GM21390 (cell line): Measurements from ENCODE around the gene CYP46A1.
"Not testable (repeated sequence)": the region's sequence is repeated elsewhere in the genome, so short reads cannot be mapped to it uniquely, and the experiment has no call there.

Experiments used
- ATAC-seq: cut with Tn5 transposase; IDR thresholded peaks from one replicate; pipeline ENCODE4 v1.9.1; 2021; ENCODE audit not compliant: unreplicated experiment

The CYP46A1 gene

DNA sequence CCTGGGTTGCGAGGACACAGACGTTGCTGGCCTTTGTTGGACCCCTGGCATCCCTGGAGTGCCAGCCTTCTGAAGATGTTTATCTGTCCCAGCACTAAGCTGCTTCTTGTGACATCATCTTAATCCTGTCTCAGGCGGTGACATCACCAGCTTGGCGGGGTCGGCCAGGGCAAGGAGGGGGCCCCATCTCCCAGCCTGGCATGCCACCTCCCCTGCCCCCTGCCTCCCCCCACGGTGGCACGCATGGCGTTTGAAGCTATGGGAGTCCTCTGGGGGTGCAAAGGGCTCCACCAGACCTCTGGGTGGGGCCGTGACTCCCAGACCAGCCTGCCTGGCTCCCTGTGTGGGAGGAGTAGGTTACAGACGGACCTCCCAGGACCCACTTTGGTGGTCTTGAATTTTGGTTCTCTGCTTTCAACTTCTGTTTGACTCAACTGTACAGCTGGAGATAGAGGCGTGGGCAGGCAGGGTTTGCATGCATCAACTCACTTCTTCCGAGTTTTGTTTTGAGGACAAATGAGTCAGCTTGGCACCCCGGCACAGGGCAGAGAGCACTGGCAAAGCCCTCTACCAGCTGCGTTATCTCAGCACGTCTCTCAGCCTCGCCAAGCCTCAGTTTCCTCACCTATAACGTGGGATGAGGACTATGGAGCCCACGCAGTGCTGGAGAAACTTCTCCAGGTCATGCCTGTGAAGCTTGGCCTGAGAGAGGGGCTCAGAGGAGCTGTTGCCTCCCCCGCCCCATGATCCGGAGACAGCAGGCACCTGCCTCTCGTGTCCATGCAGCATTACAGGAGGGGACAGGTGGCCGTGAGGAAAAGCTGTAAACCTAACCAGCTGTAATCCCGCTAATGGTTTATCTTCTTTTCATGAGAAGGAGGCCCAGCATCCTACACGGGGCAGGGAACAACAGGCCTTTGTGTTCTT, 70.3 kb downstream of the CYP46A1 start:
- ATAC-seq, result no peak

DNA sequence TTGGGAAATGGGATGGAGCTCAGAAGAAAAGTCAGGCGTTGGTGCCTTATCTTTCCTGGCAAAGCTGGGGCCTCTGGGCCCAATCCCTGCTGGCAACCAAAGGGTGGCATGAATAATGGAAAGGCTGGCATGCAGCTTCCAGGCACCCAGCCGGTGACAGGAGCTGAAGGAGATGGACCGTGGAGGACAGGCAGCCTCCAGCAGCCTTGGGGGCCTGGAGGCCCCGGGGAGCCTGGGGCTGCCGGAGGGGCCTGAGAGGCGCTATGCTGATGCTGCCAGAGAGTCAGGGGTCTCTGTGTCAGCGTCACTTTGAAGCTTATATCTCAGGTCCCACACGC, 70.9 kb downstream of the CYP46A1 start:
- no peak for ATAC-seq

DNA sequence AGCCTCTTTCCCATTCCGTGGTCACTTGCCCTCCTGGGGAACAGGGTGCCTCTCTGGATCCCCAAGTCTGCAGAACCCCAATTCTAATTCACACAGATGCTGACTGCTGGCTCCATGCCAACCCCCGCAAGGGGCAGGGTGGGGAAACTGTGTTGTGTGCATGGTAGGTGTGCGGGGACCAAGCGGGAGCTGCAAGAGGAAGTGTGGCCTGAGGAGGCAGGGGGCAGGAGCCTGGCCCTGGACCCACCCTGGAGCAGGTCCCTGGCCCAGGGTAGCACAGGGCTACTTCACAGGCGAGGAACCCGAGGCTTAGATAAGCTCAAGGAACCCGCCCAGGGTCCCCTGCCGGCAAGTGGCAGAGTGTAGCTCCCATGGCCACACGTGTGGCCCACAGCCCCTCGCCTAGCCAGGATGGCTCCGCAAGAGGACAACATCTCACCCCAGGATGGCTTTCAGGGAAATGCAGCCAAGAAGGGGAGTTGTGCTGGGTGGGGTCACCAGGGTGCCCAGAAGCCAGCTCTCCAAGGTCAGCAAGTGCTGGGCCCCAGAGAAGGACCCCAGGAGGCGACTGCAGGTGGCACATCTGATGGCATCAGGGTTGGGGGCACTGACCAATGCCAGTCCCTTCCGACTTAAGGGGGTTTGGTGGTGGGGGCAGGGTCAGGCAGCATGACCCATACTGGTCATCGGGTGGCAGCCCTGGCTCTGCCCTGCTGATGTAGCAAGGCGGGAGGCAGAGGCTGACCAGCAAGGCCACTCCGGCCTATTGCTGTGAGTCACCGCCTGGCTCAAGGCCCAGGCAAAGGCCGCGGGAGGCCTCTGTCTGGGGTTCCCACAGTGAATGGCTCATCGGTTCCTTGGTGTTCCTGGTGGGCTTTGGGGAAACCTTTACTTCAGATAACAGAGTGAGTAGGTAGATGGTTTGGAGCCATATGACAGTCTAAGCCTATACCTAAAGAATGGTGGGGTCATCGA, 71.8 kb downstream of the CYP46A1 start:
- no peak for ATAC-seq

DNA sequence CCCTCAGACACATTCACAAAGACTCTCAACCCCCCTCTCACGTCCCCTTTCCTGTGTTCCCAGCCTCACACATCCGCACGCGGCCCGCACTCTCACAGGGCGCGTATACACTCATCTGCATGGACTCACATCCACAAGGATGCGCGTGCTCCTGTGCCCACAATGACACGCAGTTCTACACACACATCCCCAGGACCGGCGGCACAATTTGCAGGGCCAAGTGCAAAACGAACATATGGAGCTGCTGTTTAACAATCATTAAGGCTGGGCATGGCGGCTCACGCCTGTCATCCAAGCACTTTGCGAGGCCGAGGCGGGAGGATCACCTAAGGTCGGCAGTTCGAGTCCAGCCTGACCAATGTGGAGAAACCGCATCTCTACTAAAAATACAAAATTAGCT, 72.7 kb downstream of the CYP46A1 start:
- no peak for ATAC-seq

DNA sequence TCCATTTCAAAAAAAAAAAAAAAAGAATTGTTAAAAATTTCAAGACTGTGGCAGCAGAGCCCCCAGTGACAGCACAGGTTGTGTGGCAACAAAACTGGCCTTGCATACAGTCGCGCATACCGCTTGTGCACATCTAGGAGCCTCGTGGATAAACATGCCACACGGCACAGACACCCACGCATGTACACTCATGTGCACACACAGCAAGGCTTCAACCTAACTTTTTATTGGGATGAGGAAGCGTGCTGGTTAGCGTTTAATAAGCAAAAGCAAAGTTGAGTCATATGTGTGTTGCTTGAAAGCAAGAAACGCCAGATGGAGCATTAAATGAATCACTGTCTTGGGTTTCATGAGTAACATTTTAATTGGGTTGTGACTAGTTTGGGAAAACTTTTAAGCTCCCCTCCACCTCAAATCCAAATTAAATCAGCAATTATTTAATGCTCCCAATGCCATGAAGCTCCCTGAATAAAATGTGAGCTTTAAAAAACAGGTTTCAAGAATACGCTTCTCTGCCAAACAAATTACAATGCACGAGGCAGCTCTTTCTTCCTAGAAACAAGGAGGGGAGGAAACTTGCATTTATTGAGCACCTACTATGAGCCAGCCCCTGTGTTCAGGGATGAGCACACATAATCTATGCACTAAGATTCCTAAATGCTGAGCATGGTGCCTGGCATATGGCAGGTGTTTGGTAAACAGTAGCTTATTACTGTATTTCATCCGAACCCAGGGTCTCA, 73.4 kb downstream of the CYP46A1 start:
- ATAC-seq, result no peak

DNA sequence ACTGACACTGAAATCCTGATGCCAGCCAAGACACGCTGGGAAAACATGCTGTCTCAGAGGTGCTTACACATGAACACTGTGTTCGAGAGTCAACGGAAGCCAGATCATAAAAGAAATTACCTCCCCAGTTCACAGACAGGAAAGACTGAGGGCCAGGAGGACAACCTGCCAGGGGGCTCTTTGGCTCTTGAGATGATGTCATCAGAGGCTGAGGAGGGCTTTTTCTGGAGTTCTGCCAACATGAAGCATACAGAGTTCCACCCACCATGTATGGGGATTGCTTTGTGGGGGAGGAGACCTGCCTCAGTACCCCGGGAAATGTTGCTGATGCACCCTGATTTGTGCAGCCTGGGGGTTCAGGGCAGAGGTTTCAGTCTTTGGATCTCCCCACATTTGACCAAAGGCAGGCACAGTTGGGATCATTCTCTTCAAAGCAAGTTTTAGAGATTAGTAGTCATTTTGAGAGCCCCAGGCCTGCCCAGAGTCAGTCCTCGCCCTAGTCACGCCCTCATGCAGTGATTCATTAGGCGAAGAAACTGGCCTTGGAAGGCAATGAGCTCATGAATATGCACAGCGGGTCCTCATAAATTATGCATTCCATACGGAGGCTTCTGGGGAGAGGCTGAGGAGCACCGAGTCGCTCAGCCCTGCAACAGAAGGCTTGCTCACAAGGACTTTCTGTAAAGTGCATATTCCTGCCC, 74.2 kb downstream of the CYP46A1 start:
- no peak for ATAC-seq

DNA sequence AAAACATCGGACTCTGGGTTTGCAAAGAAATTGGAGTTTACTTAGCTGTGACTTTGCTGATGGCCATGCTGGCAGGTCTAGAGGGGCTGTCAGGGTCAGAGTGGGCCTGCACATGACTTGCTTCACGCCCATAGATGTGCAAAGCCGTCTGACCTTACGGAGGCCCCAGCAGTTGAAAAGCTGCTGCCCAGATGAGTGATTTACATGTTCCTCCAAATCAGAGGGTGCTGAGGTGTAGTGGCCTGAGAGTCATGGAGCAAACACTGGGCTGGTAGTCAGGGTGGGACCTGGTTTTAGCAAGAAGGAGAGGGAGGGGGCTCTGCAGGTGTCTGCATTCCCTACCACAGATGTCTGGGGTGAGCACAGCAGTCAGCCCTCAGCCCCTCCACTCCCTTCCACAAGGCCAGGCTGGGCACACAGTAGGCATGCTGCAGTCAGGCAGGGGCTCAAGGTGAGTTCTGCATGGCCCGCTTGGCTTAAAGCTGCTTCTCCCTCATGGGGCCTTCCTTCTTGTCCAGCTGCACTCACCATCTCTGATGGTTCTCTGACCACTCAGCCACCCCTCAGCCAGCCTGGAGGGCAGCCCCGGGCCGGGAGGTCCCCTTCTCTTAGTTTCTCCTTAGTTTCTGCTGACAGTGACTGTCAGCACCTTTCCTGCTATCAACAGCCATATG, 74.9 kb downstream of the CYP46A1 start:
- ATAC-seq, result no peak

DNA sequence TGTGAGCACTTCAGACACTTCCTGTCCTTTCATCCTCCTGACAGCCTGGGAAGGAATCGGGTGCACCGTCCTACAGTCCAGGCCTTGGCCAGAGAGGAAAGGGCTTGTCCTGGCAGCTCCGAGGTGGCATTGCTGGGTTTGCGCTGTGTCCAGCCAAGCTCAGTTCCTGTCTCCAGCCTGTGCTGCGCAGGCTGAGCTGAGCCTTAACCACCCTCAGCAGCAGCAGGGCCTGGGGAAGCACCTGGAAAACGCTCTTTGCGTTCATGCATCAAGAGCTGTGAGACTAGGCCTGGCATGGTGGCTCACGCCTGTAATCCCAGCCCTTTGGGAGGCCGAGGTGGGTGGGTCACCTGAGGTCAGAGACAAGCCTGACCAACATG, 75.4 kb downstream of the CYP46A1 start:
- no peak for ATAC-seq

DNA sequence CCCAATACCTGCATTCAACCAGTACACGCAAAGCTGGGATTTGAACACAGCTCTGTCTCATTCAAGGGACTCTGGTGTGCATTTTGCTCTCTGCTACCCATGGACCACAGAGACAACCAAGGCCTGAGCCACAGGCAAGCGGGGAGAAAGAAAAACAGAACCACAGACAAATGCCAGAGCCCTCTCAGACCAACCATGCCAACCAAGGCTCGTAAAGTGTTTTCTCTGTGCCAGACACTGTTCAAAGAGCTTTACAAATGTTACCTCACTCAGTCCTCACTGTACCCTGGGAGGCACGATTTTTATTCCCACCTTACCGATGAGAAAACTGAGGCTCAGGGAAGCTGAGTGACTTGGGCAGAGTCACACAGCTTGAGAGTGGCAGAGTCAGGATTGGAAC, 76.7 kb downstream of the CYP46A1 start:
- no peak for ATAC-seq

DNA sequence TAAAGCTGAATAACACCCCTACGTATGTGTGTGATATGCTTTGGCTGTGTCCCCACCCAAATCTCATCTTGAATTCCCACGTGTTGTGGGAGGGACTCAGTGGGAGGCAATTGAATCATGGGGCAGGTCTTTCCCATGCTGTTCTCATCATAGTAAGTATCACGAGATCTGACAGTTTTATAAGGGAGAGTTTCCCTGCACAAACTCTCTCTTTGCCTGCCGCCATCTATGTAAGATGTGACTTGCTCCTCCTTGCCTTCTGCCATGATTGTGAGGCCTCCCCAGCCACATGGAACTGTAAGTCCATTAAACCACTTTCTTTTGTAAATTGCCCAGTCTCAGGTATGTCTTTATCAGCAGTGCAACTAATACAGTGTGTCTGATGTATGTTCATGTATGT, 78.8 kb downstream of the CYP46A1 start:
- ATAC-seq, result not testable (repeated sequence)

DNA sequence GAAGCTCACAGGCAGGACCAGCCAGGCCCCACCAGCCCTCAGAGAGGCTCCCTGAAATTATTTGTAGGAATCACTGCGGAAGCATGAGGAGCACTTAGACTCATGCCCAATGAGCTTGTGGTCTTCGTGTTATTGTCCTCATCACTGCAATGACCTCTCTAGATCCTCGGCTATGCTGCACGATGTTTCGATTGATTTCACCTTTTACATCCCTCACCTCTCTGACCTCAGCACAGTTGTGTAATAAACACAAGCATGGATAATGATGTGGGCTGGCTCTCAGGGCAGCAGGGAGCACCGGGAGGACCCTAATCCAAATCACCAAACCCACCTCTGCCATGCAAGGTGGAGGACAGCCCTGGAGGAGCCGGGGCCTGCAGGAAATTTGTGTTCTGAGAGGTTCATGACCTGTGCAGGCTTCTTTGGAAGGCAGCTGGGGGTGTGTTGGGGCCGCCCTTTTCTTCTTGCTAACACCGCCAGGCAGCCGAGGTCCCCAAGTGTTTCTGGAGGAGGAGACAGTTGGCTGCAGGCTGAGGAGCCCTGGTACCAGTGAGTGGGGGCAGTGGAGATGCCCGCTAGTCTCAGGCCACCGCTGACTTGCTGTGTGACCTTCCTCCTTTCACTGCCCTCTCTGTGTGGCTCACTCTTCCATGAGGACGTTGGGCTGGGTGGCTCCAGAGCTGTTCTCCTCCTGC, 79.6 kb downstream of the CYP46A1 start:
- ATAC-seq, result no peak

DNA sequence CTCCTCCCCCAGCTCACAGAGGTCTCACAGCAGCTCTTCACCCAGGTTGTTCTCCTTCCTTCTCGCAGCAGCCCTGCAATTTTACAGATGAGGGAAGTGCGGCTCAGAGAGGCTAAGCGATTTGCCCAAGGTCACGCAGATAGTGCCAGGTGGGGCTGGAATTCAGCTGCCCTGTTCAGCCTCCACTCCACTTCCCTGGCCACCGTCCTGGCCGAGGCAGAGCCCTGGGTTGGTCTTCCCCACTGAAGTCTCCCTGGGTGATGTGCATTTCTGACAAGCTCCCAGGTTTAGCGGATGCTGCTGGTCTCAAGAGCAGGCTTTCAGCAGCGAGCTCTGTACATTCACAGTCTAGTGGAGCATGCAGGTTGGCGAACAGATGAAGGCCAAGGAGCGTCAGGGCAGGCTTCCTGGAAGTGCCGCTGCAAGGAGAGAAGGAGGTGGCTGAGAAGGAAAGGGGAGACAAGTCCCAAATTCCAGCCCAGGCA, 80.2 kb downstream of the CYP46A1 start:
- no peak for ATAC-seq

DNA sequence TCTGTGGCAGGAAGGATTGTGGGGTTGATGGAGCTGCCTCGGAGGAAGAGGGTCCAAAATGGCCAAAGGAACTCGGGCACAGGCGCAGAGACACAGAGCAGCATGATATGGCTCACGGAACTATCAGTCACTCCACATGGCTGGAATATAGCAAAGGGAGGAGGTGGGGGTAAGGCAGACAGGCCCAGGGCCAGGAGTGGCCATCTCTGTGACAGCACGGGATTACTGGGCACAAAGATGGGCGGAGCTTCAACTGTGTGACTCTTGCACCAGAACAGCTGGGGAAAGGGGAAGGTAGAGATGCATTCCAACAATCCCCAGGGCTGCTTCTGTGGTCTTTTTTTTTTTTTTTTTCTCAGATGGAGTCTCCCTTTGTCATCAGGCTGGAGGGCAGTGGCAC, 84.3 kb downstream of the CYP46A1 start:
- ATAC-seq, result no peak

DNA sequence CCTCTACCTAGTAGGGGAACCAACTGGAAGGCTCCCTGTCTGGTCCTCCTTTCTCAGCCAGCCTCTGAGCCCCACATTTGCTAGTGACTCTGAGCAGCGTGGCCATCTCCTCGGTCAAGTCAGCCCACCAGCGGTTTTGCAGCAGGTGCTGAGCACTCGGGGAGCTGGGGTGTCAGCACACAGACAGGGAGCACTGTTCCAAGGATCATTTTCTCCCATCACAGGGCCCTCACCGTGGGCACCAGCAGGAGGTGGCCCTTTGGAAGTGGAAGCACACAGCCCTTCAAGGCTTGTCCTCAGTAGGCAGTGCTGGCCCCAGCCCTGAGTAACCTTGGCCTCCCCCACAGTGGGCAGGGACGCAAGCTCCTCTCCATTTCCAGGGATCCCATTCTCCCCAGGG, 85.0 kb downstream of the CYP46A1 start:
- no peak for ATAC-seq

DNA sequence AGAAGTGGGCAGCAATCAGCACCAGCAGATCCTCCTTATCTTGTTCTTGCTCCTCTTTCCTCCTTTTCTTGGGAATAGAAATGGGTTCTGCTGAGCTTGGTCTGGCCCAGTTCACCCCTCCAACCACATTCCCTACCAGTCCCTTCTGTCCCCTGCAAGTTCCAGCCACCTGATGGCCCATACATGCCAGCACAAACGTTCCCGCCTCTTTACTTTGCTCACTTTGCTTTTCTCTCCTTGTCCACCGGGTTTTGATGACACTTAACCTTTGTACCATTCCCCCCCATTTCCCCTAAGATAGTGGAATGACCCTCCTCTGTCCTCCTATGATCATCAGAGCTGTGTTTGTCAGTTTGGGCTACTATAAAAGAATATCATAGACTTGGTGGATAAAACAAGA, 85.7 kb downstream of the CYP46A1 start:
- no peak for ATAC-seq

DNA sequence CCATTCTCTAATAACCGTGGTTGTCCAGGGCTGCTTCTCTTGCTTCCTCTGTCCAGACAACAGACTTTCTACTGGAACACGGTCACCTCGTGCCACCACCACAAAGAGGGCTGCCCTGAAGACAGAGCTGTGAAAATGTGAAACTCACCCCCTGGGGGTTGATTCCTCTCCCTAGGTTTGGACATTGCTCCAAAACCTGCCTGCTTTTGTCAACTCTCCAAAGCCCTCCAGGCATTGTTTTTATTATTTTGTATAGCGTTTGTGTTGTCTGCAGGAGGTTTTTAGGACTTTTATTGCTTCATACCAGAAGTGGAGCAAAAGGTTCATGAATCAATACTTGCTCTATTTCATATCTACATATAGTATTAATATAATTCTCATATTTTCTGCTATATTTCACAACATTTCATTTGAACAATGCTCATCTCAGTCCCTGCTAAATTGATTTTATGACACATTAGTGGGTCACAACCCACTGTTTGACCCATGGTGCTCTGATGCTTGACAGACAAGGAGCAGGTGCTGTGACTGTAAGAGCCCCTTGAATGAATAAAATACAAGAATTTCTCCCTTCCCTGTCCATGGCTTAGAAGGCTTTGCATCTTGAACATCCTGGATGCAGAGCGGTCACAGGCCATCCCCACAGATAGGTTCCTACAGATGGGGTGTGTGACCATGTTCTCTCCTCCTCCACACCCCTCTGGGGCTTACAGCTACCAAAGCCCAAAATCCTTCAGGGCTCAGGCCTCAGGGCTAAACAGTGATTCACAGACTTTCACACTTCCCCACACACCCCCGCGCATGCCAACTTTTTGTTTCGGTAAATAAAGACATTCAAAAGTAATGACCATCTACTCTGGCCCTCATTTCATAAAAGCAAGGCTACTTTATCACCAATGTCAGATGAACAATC, 88.5 kb downstream of the CYP46A1 start:
- no peak for ATAC-seq

DNA sequence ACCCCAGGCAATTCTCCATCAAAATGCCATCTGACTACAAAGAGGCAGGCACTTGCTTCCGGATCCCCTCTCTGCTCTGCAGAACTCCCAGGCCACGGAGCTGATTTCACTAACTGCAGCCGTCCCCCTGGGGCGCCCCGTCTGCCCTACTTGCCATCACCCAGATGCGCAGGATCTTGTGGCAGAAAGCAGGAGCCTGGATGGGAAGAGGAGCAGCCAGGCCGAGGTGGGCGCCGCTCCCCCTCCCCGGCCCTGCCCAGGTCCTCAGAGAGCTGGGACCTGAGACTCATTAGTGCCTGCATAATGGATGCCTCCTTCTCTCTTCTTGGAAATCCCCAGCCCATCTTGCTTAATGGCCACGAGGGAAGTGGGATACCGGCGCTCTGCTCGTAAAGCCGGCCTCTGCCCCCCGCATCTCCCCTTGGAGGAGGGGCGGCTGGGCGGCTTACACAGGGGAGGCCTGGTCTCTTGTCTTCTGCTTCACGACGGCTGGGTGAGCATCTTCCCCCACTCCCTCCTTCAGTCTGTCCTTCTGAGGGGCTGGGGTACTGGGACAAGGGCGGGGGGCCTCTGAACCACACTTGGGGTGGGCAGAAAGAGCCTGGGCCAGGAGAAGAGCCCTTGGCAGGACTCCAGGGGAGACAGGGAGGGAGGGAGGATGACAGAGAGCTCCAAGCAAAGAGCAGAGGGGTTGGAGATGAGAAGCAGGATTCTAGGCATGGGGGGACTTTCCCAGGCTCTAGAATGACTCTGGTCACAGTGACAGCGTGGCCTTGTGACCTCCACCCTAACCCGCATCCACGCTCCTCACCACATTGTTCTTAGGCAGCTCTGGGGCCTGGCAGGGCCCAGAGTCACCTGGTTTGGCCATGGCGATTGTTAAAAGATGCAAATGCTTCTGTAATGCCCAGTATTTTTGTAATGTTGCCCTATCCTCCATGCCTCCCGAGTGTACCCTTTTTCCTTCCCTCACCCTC, 89.7 kb downstream of the CYP46A1 start:
- ATAC-seq, result no peak
